Calu3 (cell line): ENCODE data around the gene KIRREL3. TPM values are rescaled to one million over a fixed set of nuclear protein-coding genes. Genes with fewer than 3 reads are reported as not detected.
A peak's percentile ranks its signal among the peaks of the same experiment; 100 is the strongest.

Source experiments
- BruUV-seq: library from RNA; stranded (reverse); fragments of 400-500 nt; replicated peaks from 2 replicates; lab custom pipeline; 2021; lab: Mats Ljungman, UMichigan
- CTCF ChIA-PET: fragments of 300-600 bp; sonication (Branson Sonifier 250); formaldehyde crosslinking; loops from one replicate; lab custom pipeline; 2022; ENCODE audit warnings: antibody characterized with exemption; lab: Charles Lee
- DNase-seq: peaks from one replicate; pipeline ENCODE4 v3.0.0; 2022
- H3K27ac Mint-ChIP-seq: one replicate; pipeline ENCODE4 v1.8.0; 2022; ENCODE audit warnings: mixed read lengths; ENCODE audit not compliant: unreplicated experiment
- H3K27me3 Mint-ChIP-seq: one replicate; pipeline ENCODE4 v1.8.0; 2022; ENCODE audit warnings: mixed read lengths; ENCODE audit not compliant: unreplicated experiment
- H3K36me3 Mint-ChIP-seq: one replicate; pipeline ENCODE4 v1.8.0; 2022; ENCODE audit warnings: mild to moderate bottlenecking, moderate library complexity, mixed read lengths; ENCODE audit not compliant: insufficient read depth, unreplicated experiment
- H3K4me1 Mint-ChIP-seq: one replicate; pipeline ENCODE4 v1.8.0; 2022; ENCODE audit warnings: mild to moderate bottlenecking, low read depth, mixed read lengths; ENCODE audit not compliant: unreplicated experiment
- H3K4me3 Mint-ChIP-seq: one replicate; pipeline ENCODE4 v1.8.0; 2022; ENCODE audit warnings: mild to moderate bottlenecking, low read depth, moderate library complexity, mixed read lengths; ENCODE audit not compliant: unreplicated experiment
- H3K9me3 Mint-ChIP-seq: one replicate; pipeline ENCODE4 v1.8.0; 2022; ENCODE audit warnings: low read depth, mixed read lengths; ENCODE audit not compliant: unreplicated experiment
- CTCF ChIP-seq: fragments of 200-600 bp; IDR thresholded peaks from one replicate; pipeline ENCODE4 v1.8.0; 2022; ENCODE audit warnings: antibody characterized with exemption; ENCODE audit not compliant: unreplicated experiment
- intact Hi-C: fragments of 100-400 bp; cut with micrococcal nuclease; formaldehyde crosslinking; loops from one replicate; pipeline ENCODE4 v1.10.0; 2022; ENCODE audit not compliant: unreplicated experiment
- total RNA-seq: library from RNA; stranded (reverse); gene quantifications from 2 replicates; pipeline ENCODE4 v1.2.3, GENCODE V29; 2022

Gene KIRREL3
- total RNA-seq, 1 experiment from 2014 or later, result 0.26 TPM

DNA sequence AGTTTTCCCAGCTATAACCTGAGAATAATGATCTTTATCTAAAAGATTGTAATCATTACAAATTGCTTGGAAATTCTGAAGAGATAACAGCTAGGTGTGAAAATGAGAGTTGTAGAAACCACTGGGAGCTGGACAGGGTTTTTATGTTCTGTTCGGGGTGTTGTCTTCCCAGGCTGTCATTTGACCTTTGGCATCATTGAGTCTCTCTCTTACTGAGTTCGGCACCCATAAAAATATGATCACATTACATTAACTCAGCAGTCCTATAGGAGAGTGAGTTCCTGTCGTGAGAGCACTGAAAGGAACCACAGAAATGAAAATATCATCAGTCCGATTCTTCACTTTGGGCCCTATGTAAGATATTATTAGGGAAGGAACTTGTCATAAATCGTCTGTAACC lies 29.3 kb downstream of the KIRREL3 start:
- BruUV-seq, result no TSS peak
- Mint-ChIP-seq H3K27ac (no peak overlapping the region), H3K4me3 (no peak overlapping the region), H3K27me3 (no peaks in the 10 kb centered on the region), H3K9me3 (peaks cover 2% of the 10 kb centered on the region), H3K4me1 (peaks cover 27% of the 10 kb centered on the region), H3K36me3 (no peaks in the 10 kb centered on the region)
- no peak for TF ChIP-seq CTCF
- CTCF ChIA-PET, result no interaction called here
- intact Hi-C loops, result no loop called here
- DNase-seq, result no peak

- peak; percentile 64 for TF ChIP-seq CTCF
- Mint-ChIP-seq H3K36me3 (no peaks in the 10 kb centered on the region), H3K4me1 (peaks cover 30% of the 10 kb centered on the region), H3K27me3 (no peaks in the 10 kb centered on the region), H3K9me3 (peaks cover 2% of the 10 kb centered on the region), H3K27ac (peak overlapping the region; percentile 60), H3K4me3 (no peak overlapping the region)
- CTCF ChIA-PET, result no interaction called here
- DNase-seq, result peak; percentile 47
- no TSS peak for BruUV-seq
- intact Hi-C loops, result no loop called here
Observed at GRCh38 chr11:126969865-126970479, 30.6 kb downstream of the KIRREL3 start.

DNA sequence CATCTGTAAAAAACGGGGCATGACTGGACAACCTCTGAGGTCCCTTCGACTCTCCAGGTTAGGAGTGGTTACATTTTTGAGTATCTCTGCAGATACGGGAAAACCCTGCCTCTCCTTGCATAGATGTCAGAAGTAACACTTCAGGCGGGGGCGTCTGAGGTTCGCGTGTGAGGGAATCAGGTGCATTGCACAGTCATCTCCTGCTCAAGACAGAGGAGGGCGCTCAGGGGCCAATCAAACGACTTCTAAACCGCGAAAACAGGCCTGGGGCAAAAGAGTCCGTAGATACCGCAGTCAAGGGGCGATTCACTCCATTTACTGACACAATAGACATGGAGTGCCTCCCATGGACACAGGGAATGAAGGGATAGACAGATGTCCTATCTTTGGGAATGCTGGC lies 31.7 kb downstream of the KIRREL3 start:
- H3K4me3 Mint-ChIP-seq, result no peak overlapping the region
- TF ChIP-seq CTCF, result no peak
- intact Hi-C loops, result no loop called here
- no peaks in the 10 kb centered on the region for H3K27me3 Mint-ChIP-seq
- DNase-seq, result no peak
- H3K27ac Mint-ChIP-seq, result peak overlapping the region; percentile 60
- no TSS peak for BruUV-seq
- peaks cover 40% of the 10 kb centered on the region for H3K4me1 Mint-ChIP-seq
- H3K36me3 Mint-ChIP-seq, result no peaks in the 10 kb centered on the region
- peaks cover 2% of the 10 kb centered on the region for H3K9me3 Mint-ChIP-seq
- CTCF ChIA-PET, result interaction anchor here (1.0 kb wide), 1 partner anchor 158 kb away, joined by 4 read pairs; no protein-coding TSS in a partner anchor

GRCh38 chr11:126965331-126965730 lies 35.2 kb downstream of the KIRREL3 start:
- CTCF ChIA-PET, result interaction anchor here (1.4 kb wide), 1 partner anchor 25 kb away, joined by 4 read pairs; no protein-coding TSS in a partner anchor
- peaks cover 60% of the 10 kb centered on the region for H3K4me1 Mint-ChIP-seq
- TF ChIP-seq CTCF, result no peak
- no peak overlapping the region for H3K27ac Mint-ChIP-seq
- DNase-seq, result no peak
- H3K27me3 Mint-ChIP-seq, result no peaks in the 10 kb centered on the region
- H3K36me3 Mint-ChIP-seq, result no peaks in the 10 kb centered on the region
- intact Hi-C loops, result no loop called here
- H3K4me3 Mint-ChIP-seq, result no peak overlapping the region
- H3K9me3 Mint-ChIP-seq, result peaks cover 2% of the 10 kb centered on the region
- no TSS peak for BruUV-seq
